ENCODE results near the gene CLSTN2. TPM values are rescaled to one million over a fixed set of nuclear protein-coding genes. Genes with fewer than 3 reads are reported as not detected.
A peak's percentile ranks its signal among the peaks of the same experiment; 100 is the strongest.

The CLSTN2 gene
- total RNA-seq, 1 donor from 2014 or later = 143 TPM

DNA sequence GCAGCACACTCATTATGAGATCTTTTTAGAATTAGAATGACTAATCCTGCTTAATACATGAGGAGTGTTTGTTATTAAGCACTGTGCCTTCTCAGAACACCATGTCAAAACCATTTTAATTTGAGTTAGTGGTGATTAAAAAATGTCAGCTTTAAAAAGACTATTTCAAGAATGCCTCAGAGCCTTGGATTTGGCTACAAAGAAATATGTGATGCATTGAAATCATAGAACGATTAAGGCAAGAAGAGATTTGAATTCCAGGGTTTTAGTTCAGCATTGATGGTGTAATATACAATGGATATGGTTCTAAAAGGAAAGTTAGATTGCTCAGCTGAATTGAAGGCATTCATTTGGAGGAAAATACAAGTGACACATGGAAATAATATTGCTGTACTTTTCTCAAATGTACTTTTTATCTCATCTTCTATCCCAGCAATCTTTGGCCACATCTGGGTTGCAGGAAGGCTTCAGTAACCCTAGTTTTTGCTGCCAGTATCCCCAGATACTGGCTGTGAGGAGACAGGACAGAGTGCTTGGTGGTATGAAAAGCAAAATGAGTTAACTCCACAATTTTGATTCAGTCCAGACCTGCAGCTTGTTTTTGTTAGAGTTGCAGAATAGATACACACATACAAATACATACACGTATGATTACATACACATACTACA lies 303.8 kb downstream of the CLSTN2 start:
- H3K27ac Mint-ChIP-seq (ENCODE audit: unreplicated experiment) = no peak overlapping the region
- no peak overlapping the region for H3K4me3 Mint-ChIP-seq (ENCODE audit: unreplicated experiment)
- no peak for DNase-seq (ENCODE audit: extremely low spot score, unreplicated experiment)
- H3K9me3 Mint-ChIP-seq (ENCODE audit: unreplicated experiment) = peaks cover 9% of the 10 kb centered on the region
- TF ChIP-seq, protein P1, sequence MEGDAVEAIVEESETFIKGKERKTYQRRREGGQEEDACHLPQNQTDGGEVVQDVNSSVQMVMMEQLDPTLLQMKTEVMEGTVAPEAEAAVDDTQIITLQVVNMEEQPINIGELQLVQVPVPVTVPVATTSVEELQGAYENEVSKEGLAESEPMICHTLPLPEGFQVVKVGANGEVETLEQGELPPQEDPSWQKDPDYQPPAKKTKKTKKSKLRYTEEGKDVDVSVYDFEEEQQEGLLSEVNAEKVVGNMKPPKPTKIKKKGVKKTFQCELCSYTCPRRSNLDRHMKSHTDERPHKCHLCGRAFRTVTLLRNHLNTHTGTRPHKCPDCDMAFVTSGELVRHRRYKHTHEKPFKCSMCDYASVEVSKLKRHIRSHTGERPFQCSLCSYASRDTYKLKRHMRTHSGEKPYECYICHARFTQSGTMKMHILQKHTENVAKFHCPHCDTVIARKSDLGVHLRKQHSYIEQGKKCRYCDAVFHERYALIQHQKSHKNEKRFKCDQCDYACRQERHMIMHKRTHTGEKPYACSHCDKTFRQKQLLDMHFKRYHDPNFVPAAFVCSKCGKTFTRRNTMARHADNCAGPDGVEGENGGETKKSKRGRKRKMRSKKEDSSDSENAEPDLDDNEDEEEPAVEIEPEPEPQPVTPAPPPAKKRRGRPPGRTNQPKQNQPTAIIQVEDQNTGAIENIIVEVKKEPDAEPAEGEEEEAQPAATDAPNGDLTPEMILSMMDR (IDR thresholded peaks at IDR 0.05) = no peak
- no peaks in the 10 kb centered on the region for H3K27me3 Mint-ChIP-seq (ENCODE audit: unreplicated experiment)
- peaks cover 2% of the 10 kb centered on the region for H3K36me3 Mint-ChIP-seq (ENCODE audit: unreplicated experiment)
- H3K4me1 Mint-ChIP-seq (ENCODE audit: unreplicated experiment) = peaks cover 20% of the 10 kb centered on the region

DNA sequence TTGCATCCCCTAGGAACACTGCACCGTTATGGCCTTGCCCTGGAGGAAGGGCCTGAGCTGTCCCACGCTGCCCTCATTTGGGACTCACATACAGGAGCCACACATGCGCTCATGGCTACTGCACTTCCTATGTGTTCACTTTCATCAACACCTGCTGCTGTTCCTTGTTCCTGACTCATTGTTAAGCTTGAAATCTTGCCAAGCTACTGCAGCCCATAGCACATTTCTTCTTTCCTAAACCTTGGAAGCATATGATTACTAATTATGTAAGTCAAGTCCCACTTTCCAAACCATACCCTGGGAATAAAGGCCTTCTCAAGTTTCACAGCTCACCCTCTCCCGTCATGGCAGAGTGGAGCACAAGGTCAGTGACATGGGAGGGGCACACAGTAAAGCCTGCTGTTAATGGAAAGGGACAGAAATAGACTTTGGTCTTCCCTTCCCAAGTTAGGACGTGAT lies 307.9 kb downstream of the CLSTN2 start:
- Mint-ChIP-seq H3K27me3 (ENCODE audit: unreplicated experiment) (no peaks in the 10 kb centered on the region), H3K36me3 (ENCODE audit: unreplicated experiment) (no peaks in the 10 kb centered on the region), H3K27ac (ENCODE audit: unreplicated experiment) (peak overlapping the region; percentile 47), H3K4me1 (ENCODE audit: unreplicated experiment) (peaks cover 54% of the 10 kb centered on the region), H3K9me3 (ENCODE audit: unreplicated experiment) (no peaks in the 10 kb centered on the region), H3K4me3 (ENCODE audit: unreplicated experiment) (no peak overlapping the region)
- TF ChIP-seq, protein P1 (IDR thresholded peaks at IDR 0.05) = no peak
- DNase-seq (ENCODE audit: extremely low spot score, unreplicated experiment) = no peak

DNA sequence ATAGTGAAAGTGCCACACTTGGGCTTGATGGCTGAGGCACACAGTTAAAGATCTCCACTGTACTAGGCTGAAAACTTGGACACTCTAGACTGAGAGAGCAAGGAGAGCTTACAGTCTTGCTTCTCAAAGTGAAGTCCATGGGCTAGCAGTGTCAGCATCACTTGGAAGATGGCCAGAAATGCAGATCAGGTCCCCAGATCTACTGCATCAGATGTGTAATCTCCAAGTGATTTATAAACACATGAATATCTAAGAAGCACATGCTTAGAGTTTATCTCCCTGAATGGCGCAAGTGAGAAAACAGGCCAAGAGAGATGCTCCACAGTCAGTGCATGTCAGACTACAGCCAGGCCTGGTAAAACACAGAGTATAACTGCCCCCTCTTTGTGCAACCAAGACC lies 308.6 kb downstream of the CLSTN2 start:
- Mint-ChIP-seq H3K4me3 (ENCODE audit: unreplicated experiment) (no peak overlapping the region), H3K36me3 (ENCODE audit: unreplicated experiment) (peaks cover 2% of the 10 kb centered on the region), H3K27ac (ENCODE audit: unreplicated experiment) (no peak overlapping the region), H3K9me3 (ENCODE audit: unreplicated experiment) (no peaks in the 10 kb centered on the region), H3K27me3 (ENCODE audit: unreplicated experiment) (no peaks in the 10 kb centered on the region), H3K4me1 (ENCODE audit: unreplicated experiment) (peaks cover 52% of the 10 kb centered on the region)
- no peak for DNase-seq (ENCODE audit: extremely low spot score, unreplicated experiment)
- TF ChIP-seq, protein P1 (IDR thresholded peaks at IDR 0.05) = no peak

DNA sequence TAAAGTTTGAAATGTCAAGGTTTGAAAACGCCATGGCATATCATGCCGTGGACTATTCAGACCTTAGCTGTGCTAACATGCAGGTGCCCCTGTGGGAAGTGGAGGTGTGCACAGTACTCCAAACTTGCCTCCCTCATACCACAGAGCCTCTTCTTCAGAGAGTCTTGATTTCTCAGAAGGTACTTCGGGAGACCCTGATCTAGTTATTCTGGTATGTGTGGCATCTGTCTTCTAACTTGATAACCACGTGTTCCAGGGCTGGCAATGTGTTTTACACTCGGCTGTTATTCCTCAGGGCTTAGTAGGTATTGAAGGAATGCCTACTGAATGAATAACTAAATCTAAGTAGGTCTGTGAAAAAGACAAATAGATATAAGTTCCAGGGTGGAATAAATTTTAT lies 309.9 kb downstream of the CLSTN2 start:
- Mint-ChIP-seq H3K36me3 (ENCODE audit: unreplicated experiment) (peaks cover 2% of the 10 kb centered on the region), H3K27ac (ENCODE audit: unreplicated experiment) (peak overlapping the region; percentile 1), H3K9me3 (ENCODE audit: unreplicated experiment) (no peaks in the 10 kb centered on the region), H3K4me3 (ENCODE audit: unreplicated experiment) (no peak overlapping the region), H3K27me3 (ENCODE audit: unreplicated experiment) (no peaks in the 10 kb centered on the region), H3K4me1 (ENCODE audit: unreplicated experiment) (peaks cover 48% of the 10 kb centered on the region)
- TF ChIP-seq, protein P1 (IDR thresholded peaks at IDR 0.05) = no peak
- no peak for DNase-seq (ENCODE audit: extremely low spot score, unreplicated experiment)

DNA sequence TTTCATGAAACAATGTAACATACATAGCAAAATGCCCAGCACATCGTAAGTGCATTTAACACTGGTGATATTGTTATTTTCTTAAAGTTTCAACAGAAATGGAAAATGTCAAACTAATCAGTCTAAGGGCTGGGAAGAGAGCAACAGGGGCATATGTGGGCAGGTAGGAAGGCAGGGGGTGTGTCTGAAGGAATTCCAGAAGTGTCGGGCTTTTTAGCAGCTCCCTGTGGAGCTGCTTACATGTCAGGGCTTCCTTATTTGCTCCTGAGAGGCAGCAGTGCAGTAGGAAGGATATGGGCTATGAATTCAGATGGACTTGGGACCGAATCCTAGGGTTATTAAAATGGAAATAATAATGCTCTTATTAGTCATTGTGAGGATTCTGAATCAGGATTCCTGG lies 311.6 kb downstream of the CLSTN2 start:
- DNase-seq (ENCODE audit: extremely low spot score, unreplicated experiment) = no peak
- Mint-ChIP-seq H3K9me3 (ENCODE audit: unreplicated experiment) (no peaks in the 10 kb centered on the region), H3K27ac (ENCODE audit: unreplicated experiment) (no peak overlapping the region), H3K36me3 (ENCODE audit: unreplicated experiment) (peaks cover 2% of the 10 kb centered on the region), H3K4me3 (ENCODE audit: unreplicated experiment) (no peak overlapping the region), H3K4me1 (ENCODE audit: unreplicated experiment) (peaks cover 59% of the 10 kb centered on the region), H3K27me3 (ENCODE audit: unreplicated experiment) (no peaks in the 10 kb centered on the region)
- TF ChIP-seq, protein P1 (IDR thresholded peaks at IDR 0.05) = no peak

Data from osteocyte (in vitro differentiated cells).